ENCODE results near the gene STOX2. TPM values are rescaled to one million over a fixed set of nuclear protein-coding genes. Genes with fewer than 3 reads are reported as not detected.

Gene STOX2, protein sequence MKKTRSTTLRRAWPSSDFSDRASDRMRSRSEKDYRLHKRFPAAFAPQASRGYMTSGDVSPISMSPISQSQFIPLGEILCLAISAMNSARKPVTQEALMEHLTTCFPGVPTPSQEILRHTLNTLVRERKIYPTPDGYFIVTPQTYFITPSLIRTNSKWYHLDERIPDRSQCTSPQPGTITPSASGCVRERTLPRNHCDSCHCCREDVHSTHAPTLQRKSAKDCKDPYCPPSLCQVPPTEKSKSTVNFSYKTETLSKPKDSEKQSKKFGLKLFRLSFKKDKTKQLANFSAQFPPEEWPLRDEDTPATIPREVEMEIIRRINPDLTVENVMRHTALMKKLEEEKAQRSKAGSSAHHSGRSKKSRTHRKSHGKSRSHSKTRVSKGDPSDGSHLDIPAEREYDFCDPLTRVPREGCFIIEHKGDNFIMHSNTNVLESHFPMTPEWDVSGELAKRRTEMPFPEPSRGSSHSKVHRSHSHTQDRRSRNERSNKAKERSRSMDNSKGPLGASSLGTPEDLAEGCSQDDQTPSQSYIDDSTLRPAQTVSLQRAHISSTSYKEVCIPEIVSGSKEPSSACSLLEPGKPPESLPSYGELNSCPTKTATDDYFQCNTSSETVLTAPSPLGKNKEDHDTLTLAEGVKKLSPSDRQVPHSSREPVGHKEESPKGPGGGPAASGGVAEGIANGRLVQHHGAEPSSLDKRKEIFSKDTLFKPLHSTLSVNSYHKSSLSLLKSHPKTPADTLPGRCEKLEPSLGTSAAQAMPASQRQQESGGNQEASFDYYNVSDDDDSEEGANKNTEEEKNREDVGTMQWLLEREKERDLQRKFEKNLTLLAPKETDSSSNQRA (N-terminal part only)
- total RNA-seq = 9.4 TPM

DNA sequence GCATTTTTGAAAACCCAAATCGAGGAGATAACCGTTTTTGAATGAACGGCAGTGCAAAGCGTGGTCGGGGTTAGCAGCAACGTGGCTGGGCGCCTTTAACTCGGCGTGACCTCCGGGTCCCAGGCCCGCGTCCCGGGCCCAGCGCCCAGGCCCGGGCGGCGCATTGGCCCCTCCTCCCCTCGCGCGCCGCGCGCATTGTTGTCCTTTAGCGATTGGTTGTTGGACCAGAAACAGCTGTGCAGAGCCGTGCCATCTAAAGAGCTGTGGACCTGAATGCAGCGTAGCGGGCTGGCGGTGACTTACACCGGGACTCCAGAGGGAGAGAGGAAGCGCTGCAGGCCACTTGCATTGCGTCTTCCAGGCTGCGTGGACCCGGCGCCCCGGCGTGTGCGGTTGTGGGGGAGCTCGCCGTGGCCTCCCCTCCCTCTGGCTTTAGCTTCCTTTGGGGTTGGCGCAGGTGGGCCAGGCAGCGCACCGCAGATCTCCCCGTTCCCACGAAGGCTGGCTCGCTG lies at the start of gene STOX2:
STOX2 (plus strand) TSS at position 227 of the 512 bp plus-strand sequence. CDS start 1,484 bp downstream, outside the sequence.
- H3K4me1 ChIP-seq (ENCODE audit: control insufficient read depth in 3 of 3, insufficient read depth in 3 of 3, low read length in 3 of 3) = peaks cover 2 to 16% (median 6%) of the 10 kb centered on the region in 3 donors
- H3K9ac ChIP-seq (ENCODE audit: low read depth in 1 of 3, low read length in 3 of 3) = peak within 1 kb of the TSS; percentile 51 to 89 (median 57)
- peaks cover 0 to 11% (median 0%) of the 10 kb centered on the region in 3 donors for H3K27me3 ChIP-seq (ENCODE audit: control insufficient read depth in 3 of 3, insufficient read depth in 3 of 3, low read length in 3 of 3)
- H3K36me3 ChIP-seq (ENCODE audit: control insufficient read depth in 3 of 3, insufficient read depth in 3 of 3, low read length in 3 of 3) = no peaks in the 10 kb centered on the region
- H3K9me3 ChIP-seq (ENCODE audit: control insufficient read depth in 3 of 3, low read length in 3 of 3) = no peaks in the 10 kb centered on the region
- H3K27ac ChIP-seq (ENCODE audit: low read depth, low read length) = peak within 1 kb of the TSS; percentile 66
- peak within 1 kb of the TSS; percentile 76 to 86 (median 78) for H3K4me3 ChIP-seq (ENCODE audit: low read length in 3 of 3)

DNA sequence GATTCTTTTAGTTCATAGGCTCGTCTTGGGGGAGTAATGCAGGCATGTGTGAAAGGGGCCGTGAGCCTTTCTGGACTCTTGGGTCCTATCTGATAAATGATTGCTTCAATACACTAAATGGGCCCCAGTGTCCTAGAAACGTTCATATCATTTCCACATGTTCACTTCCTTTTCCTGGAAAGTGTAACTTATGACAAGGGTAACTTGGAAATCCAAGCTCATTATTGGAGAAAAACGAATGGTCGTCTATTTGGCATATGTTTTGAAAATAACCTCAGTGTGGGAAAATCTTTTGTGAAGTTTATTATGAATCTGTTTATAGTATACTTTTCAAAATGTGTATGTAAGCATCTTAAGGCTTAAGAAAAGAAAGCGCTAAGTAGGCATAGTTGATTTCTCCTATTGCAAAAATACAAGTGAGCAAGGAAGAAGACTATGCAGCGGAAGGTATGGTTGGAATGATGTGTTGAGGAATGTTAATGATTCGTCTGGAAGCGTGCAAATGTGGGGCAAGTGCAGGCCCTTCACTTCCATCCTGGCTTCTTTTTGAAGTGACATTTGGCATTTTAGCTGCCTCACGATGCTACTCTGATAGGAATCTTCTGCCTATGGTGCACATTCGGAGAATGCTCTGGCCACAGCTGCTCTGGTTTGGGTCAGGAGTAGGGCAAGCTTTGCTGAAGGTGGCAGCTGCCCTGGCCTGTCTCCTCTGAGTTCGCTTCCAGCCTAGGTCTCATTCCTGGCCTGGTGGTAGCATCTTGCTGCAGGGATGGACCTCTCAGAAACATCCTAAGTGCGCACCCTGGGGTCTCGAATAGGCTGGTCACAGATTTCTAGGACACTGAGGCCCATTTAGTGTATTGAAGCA lies 49.5 kb upstream of the STOX2 start:
- Histone ChIP-seq H3K9ac (ENCODE audit: low read depth in 1 of 3, low read length in 3 of 3) (no peak overlapping the region), H3K36me3 (ENCODE audit: control insufficient read depth in 3 of 3, insufficient read depth in 3 of 3, low read length in 3 of 3) (no peaks in the 10 kb centered on the region), H3K27ac (ENCODE audit: low read depth, low read length) (no peak overlapping the region), H3K9me3 (ENCODE audit: control insufficient read depth in 3 of 3, low read length in 3 of 3) (no peaks in the 10 kb centered on the region), H3K4me3 (ENCODE audit: low read length in 3 of 3) (no peak overlapping the region), H3K27me3 (ENCODE audit: control insufficient read depth in 3 of 3, insufficient read depth in 3 of 3, low read length in 3 of 3) (peaks cover 4 to 12% (median 7%) of the 10 kb centered on the region in 3 donors), H3K4me1 (ENCODE audit: control insufficient read depth in 3 of 3, insufficient read depth in 3 of 3, low read length in 3 of 3) (no peaks in the 10 kb centered on the region)

DNA sequence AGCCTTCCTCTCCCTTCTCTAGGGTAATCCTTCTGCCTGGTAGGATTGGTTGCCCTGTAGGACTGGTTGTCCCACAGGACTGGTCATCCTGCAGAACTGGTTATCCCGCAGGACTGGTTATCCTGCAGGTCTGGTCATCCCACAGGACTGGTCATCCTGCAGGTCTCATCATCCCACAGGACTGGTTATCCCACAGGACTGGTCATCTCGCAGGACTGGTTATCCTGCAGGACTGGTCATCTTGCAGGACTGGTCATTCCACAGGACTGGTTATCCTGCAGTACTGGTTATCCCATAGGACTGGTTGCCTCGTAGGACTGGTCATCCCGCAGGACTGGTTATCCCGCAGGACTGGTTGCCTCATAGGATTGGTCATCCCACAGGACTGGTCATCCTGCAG lies 48.1 kb upstream of the STOX2 start:
- no peaks in the 10 kb centered on the region for H3K4me1 ChIP-seq (ENCODE audit: control insufficient read depth in 3 of 3, insufficient read depth in 3 of 3, low read length in 3 of 3)
- H3K9ac ChIP-seq (ENCODE audit: low read depth in 1 of 3, low read length in 3 of 3) = no peak overlapping the region
- no peaks in the 10 kb centered on the region for H3K9me3 ChIP-seq (ENCODE audit: control insufficient read depth in 3 of 3, low read length in 3 of 3)
- no peaks in the 10 kb centered on the region for H3K36me3 ChIP-seq (ENCODE audit: control insufficient read depth in 3 of 3, insufficient read depth in 3 of 3, low read length in 3 of 3)
- no peak overlapping the region for H3K4me3 ChIP-seq (ENCODE audit: low read length in 3 of 3)
- H3K27ac ChIP-seq (ENCODE audit: low read depth, low read length) = no peak overlapping the region
- peaks cover 4 to 12% (median 7%) of the 10 kb centered on the region in 3 donors for H3K27me3 ChIP-seq (ENCODE audit: control insufficient read depth in 3 of 3, insufficient read depth in 3 of 3, low read length in 3 of 3)

DNA sequence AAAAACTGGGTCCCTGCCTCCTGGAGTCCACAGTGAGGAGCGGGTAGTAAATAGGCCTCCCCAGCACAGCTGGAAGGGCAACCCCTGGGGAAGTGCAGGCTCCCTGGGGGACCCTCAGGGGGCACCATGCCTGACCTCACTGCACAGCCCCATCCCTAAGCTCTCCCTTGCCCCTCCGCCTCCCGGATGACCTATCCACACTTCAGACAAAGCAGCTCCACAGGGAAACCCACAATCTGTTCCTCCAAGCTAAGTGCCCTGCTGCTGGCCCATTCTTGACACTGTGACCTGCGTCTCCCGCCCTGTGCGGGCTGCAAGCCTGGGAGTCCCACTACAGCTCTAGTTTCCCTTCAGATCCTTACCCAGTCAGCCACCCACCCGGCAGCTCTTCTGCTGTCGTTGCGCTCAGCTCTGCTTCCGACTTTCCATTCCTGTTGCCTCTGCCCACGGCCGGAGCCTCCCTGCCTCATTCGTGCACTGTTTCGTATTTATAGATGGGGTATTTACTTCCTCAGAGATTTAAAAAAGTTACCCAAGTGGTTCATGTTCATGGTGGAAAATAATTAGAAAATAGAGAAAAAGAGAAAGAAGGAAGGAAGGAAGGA lies 47.0 kb upstream of the STOX2 start:
- no peaks in the 10 kb centered on the region for H3K4me1 ChIP-seq (ENCODE audit: control insufficient read depth in 3 of 3, insufficient read depth in 3 of 3, low read length in 3 of 3)
- H3K4me3 ChIP-seq (ENCODE audit: low read length in 3 of 3) = no peak overlapping the region
- no peaks in the 10 kb centered on the region for H3K36me3 ChIP-seq (ENCODE audit: control insufficient read depth in 3 of 3, insufficient read depth in 3 of 3, low read length in 3 of 3)
- no peak overlapping the region for H3K9ac ChIP-seq (ENCODE audit: low read depth in 1 of 3, low read length in 3 of 3)
- no peak overlapping the region for H3K27ac ChIP-seq (ENCODE audit: low read depth, low read length)
- peaks cover 4 to 12% (median 7%) of the 10 kb centered on the region in 3 donors for H3K27me3 ChIP-seq (ENCODE audit: control insufficient read depth in 3 of 3, insufficient read depth in 3 of 3, low read length in 3 of 3)
- no peaks in the 10 kb centered on the region for H3K9me3 ChIP-seq (ENCODE audit: control insufficient read depth in 3 of 3, low read length in 3 of 3)

DNA sequence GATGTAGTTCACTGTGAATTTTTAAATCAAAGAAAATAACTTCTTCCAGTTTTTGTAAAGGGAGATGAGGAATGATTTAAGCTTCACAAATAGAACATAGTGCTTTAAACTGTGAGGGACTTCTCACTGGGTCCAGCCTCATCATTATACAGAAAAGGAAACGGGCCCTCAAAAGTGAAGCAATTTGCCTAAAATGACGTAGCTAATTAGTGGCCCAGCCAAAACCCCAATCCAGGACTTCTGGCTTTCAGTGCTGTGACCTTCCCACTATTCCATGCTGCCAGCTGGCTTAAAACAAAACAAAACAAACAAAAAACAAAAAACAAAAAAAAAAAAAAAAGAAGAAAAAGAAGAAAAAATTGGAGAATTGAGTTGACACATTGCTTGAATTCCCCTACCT lies 45.0 kb upstream of the STOX2 start:
- Histone ChIP-seq H3K4me1 (ENCODE audit: control insufficient read depth in 3 of 3, insufficient read depth in 3 of 3, low read length in 3 of 3) (no peaks in the 10 kb centered on the region), H3K36me3 (ENCODE audit: control insufficient read depth in 3 of 3, insufficient read depth in 3 of 3, low read length in 3 of 3) (no peaks in the 10 kb centered on the region), H3K4me3 (ENCODE audit: low read length in 3 of 3) (no peak overlapping the region), H3K27ac (ENCODE audit: low read depth, low read length) (no peak overlapping the region), H3K9ac (ENCODE audit: low read depth in 1 of 3, low read length in 3 of 3) (no peak overlapping the region), H3K27me3 (ENCODE audit: control insufficient read depth in 3 of 3, insufficient read depth in 3 of 3, low read length in 3 of 3) (peaks cover 4 to 12% (median 7%) of the 10 kb centered on the region in 3 donors), H3K9me3 (ENCODE audit: control insufficient read depth in 3 of 3, low read length in 3 of 3) (no peaks in the 10 kb centered on the region)

DNA sequence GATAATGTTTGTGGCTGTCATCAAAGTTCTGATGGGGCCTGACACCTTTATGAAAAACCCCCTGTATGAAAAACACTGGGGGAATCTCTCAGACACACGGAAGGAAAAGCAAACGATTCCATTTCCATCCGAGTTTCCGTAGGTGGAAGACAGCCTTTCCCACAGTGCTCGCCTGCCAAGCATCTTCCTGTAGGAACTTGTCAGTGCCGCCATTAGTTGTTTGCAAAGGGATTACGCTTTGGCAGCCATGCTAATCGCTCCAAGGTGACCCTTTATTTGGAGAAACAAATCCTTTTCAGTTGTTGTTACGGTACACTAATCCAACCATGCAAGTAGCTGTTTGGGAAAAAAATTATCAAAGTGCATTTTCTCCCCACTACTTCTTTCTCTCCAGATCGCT lies 44.4 kb upstream of the STOX2 start:
- H3K27ac ChIP-seq (ENCODE audit: low read depth, low read length) = no peak overlapping the region

DNA sequence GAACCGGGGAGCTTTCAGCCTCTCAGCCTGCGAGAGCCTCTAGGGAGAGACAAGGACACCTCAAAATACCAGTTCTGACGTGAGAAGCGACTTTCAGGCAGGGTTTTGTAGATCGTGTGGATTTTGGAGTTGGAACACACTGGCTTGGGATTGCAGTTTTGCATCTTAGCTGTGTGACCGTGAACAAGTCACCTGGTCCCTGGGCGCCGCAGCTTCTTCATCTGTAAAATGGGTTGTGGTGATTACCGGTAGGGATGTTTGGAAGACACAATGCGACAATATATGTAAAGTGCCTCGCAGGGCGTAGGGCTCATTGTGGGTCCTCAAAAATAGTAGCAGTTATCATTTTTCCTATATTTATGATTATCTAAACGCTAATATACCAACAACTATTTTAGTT lies 43.7 kb upstream of the STOX2 start:
- Histone ChIP-seq H3K27me3 (ENCODE audit: control insufficient read depth in 3 of 3, insufficient read depth in 3 of 3, low read length in 3 of 3) (peaks cover 4 to 12% (median 7%) of the 10 kb centered on the region in 3 donors), H3K9me3 (ENCODE audit: control insufficient read depth in 3 of 3, low read length in 3 of 3) (no peaks in the 10 kb centered on the region), H3K27ac (ENCODE audit: low read depth, low read length) (no peak overlapping the region), H3K9ac (ENCODE audit: low read depth in 1 of 3, low read length in 3 of 3) (no peak overlapping the region), H3K4me3 (ENCODE audit: low read length in 3 of 3) (no peak overlapping the region), H3K4me1 (ENCODE audit: control insufficient read depth in 3 of 3, insufficient read depth in 3 of 3, low read length in 3 of 3) (no peaks in the 10 kb centered on the region), H3K36me3 (ENCODE audit: control insufficient read depth in 3 of 3, insufficient read depth in 3 of 3, low read length in 3 of 3) (no peaks in the 10 kb centered on the region)

More for the DNA sequence above, 44.4 kb upstream of the STOX2 start:
- H3K27me3 ChIP-seq (ENCODE audit: control insufficient read depth in 3 of 3, insufficient read depth in 3 of 3, low read length in 3 of 3) = peaks cover 4 to 12% (median 7%) of the 10 kb centered on the region in 3 donors
- no peaks in the 10 kb centered on the region for H3K36me3 ChIP-seq (ENCODE audit: control insufficient read depth in 3 of 3, insufficient read depth in 3 of 3, low read length in 3 of 3)
- no peaks in the 10 kb centered on the region for H3K9me3 ChIP-seq (ENCODE audit: control insufficient read depth in 3 of 3, low read length in 3 of 3)
- no peak overlapping the region for H3K4me3 ChIP-seq (ENCODE audit: low read length in 3 of 3)
- H3K4me1 ChIP-seq (ENCODE audit: control insufficient read depth in 3 of 3, insufficient read depth in 3 of 3, low read length in 3 of 3) = no peaks in the 10 kb centered on the region
- H3K9ac ChIP-seq (ENCODE audit: low read depth in 1 of 3, low read length in 3 of 3) = no peak overlapping the region

DNA sequence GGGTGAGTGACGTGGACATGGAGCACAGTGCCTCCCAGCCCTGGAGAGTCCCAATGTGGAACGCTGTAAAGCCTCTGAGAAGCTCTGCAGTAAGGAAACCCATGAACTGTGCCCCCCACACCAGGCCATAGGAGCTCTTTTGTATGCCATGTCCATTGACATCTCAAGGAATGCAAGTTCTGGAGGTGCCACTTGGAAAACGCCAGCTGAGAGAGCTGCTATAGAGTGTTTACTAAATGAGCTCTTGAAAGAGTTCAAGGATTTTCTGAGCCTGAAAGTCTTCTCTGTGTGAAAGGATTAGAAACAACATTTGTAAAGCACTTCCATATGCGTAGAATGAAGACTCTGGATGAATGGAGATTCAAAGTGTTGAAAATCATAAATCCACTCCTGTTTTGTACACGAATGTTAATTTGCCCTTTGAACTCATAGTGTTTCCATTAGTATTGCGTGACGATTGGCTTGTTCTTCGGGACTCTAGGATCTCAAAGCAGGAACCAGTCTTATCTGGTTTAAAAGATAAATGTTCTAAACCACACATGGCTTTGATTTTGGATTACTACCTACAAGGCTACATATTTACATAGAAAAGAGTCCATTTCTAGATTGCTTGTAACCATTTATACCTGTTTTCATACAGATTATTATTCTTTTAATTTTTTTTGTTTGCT lies 41.8 kb upstream of the STOX2 start:
- H3K36me3 ChIP-seq (ENCODE audit: control insufficient read depth in 3 of 3, insufficient read depth in 3 of 3, low read length in 3 of 3) = no peaks in the 10 kb centered on the region
- no peak overlapping the region for H3K9ac ChIP-seq (ENCODE audit: low read depth in 1 of 3, low read length in 3 of 3)
- H3K27ac ChIP-seq (ENCODE audit: low read depth, low read length) = no peak overlapping the region
- peaks cover 0 to 3% (median 0%) of the 10 kb centered on the region in 3 donors for H3K4me1 ChIP-seq (ENCODE audit: control insufficient read depth in 3 of 3, insufficient read depth in 3 of 3, low read length in 3 of 3)
- H3K27me3 ChIP-seq (ENCODE audit: control insufficient read depth in 3 of 3, insufficient read depth in 3 of 3, low read length in 3 of 3) = peaks cover 0 to 5% (median 4%) of the 10 kb centered on the region in 3 donors
- H3K4me3 ChIP-seq (ENCODE audit: low read length in 3 of 3) = no peak overlapping the region
- H3K9me3 ChIP-seq (ENCODE audit: control insufficient read depth in 3 of 3, low read length in 3 of 3) = no peaks in the 10 kb centered on the region

DNA sequence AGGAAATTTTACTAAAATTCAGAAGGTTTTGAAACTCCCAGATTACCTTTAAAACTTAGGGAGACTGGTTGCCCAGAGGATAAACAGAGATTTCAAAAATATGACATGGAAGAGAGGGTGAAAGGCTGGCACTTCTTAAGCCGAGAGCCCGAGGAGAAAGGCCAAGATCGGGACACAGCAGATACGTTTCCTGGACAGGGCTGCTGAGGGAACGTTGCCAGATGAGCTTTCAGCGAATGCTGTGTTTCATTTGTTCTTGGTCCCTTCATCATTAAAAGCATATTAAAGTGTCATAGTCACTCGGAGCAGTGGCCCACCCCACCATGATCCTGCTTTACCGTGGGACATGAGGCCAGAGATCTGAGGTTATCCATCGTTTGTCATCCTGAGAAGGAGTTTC lies 37.9 kb upstream of the STOX2 start:
- H3K9ac ChIP-seq (ENCODE audit: low read depth in 1 of 3, low read length in 3 of 3) = no peak overlapping the region
- no peak overlapping the region for H3K4me3 ChIP-seq (ENCODE audit: low read length in 3 of 3)
- H3K36me3 ChIP-seq (ENCODE audit: control insufficient read depth in 3 of 3, insufficient read depth in 3 of 3, low read length in 3 of 3) = no peaks in the 10 kb centered on the region
- no peak overlapping the region for H3K27ac ChIP-seq (ENCODE audit: low read depth, low read length)
- H3K9me3 ChIP-seq (ENCODE audit: control insufficient read depth in 3 of 3, low read length in 3 of 3) = no peaks in the 10 kb centered on the region
- H3K4me1 ChIP-seq (ENCODE audit: control insufficient read depth in 3 of 3, insufficient read depth in 3 of 3, low read length in 3 of 3) = peaks cover 0 to 3% (median 0%) of the 10 kb centered on the region in 3 donors
- no peaks in the 10 kb centered on the region for H3K27me3 ChIP-seq (ENCODE audit: control insufficient read depth in 3 of 3, insufficient read depth in 3 of 3, low read length in 3 of 3)
